HG03097 (cell line): ENCODE results near the gene TAF1B.

Source experiments
- ATAC-seq: cut with Tn5 transposase; IDR thresholded peaks from one replicate; pipeline ENCODE4 v1.9.1; 2021; ENCODE audit not compliant: unreplicated experiment, low FRiP score

Gene TAF1B

DNA sequence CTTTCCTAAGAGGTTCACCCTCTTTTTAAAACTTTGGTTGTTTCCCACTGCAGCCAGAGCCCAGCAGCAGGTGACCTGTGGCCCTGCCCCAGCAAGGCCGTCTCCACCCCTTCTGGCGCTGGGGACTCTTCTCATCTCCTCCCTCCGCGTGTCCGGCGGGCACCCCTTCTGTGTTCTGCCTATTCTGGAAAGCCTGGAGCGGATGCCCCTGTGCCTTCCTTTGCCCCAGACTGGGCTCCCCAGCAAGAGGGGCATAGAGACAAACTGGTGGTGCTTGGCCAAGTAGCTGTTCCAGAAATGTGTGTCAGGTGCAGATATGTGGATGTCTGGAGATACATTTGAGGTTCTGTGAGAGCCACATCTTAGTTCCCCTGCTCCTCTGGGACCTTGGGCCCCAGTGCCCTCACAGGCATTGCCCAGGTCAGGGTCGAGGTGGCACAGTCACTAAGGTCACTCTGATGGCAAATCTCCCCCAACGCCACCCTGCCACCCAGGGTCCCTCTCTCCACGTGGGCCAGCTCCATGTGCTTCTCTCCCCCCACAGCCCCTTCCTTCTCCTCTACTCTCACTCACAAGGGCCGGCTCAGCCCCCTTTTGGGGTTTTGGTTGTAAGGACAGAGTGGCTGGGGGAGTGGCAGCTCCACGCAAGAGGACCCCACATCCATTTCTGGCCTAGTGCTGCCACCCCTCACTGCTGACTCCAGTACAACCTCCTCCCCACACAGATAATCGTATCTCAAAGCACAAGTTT, 35.5 kb upstream of the TAF1B start:
- no peak for ATAC-seq

GRCh38 chr2:9808334-9809063, 34.8 kb upstream of the TAF1B start:
- no peak for ATAC-seq

GRCh38 chr2:9809064-9809356, 34.3 kb upstream of the TAF1B start:
- no peak for ATAC-seq

- no peak for ATAC-seq
Observed at GRCh38 chr2:9809448-9810088, 33.7 kb upstream of the TAF1B start.

DNA sequence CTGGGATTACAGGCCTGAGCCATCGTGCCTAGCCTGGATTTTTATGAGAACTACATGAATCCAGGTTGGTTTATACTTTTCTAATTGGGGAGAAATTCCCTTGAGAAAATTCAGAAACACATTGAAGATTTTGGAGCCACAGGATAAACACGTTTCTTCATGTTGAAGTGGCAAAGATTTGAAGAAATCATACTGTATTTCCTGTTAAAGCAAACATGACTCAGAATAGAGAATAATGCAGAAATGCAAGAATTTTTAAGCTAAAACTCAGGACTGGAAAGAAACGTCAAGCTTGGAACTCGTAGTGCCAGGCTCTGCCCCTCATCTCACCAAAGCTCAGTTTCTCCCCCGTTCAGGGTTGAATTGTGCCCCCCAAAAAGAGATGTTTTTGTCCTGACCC, 32.1 kb upstream of the TAF1B start:
- ATAC-seq: no peak

DNA sequence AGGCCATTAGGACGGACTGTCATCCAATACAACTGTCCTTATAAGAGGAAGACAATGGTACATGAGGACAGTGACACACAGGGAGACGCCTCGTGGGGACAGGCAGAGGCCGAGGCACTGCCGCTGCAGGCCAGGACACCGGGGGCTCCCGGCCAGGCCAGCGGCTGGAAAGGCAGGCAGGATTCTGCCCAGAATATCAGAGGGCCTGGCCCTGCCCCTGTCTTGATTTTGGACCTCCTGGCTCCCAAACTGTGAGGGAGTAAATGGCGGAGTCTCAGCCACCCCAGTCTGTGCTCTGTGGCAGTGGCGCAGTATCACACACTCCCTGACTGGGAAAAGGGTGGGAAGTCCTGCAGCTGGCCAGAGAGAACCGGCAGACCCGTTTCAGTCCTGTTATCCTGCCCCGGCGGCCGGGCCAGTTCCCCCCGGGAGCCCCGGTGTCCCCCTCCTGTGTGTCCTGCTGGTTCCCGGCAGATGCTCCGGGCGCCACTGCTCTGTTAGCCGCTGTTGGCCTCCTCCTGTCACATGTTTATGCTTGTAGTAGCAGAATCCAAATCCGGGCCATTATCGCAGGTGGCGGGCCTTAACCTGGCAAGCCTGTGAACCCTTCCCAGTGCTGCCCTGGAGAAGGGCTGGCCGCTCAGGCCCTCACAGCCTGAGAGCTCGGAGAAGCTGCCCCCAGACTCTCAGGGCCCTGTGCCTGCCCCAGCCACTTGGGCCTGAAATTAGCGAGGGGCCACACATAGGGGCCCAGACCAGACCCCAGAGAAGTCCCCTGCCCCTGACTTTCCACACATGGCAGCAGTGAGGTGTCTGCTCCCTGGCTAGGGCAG, 31.4 kb upstream of the TAF1B start:
- ATAC-seq: no peak

DNA sequence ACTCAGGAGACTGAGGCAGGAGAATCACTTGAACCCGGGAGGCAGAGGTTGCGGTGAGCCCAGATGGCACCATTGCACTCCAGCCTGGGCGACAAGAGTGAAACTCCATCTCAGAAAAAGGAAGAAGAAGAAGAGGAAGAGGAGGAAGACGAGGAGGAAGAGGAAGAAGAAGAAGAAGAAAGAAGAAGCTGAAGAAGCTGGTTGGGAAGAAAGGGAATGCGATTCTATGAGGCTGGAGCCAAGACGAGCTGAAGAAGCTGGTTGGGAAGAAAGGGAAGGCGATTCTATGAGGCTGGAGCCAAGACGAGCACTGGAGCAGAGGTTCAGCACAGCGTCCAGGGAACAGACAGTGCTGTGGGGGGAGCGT, 30.3 kb upstream of the TAF1B start:
- ATAC-seq: no peak

GRCh38 chr2:9813312-9814128, 29.8 kb upstream of the TAF1B start:
- no peak for ATAC-seq

GRCh38 chr2:9814129-9814868, 29.0 kb upstream of the TAF1B start:
- ATAC-seq: no peak

DNA sequence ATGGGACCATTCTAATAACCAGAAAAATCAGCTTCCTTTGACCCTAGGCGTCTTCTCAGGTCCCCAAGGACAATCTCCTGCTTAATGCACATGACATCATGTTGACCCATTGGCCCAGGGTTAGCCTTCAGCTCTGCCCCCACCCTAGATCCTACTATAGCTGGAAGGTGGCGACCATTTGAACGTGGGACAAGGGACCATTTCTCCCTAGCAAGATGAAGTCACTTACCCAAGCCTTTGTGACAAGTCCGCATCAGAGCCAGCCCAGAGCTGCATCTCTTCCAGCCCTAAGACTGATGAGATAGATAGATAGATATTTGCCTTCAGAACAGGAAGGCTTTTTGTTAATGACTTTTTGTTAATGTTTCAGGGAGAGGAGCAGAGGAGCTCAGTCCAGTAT, 28.2 kb upstream of the TAF1B start:
- ATAC-seq: no peak

DNA sequence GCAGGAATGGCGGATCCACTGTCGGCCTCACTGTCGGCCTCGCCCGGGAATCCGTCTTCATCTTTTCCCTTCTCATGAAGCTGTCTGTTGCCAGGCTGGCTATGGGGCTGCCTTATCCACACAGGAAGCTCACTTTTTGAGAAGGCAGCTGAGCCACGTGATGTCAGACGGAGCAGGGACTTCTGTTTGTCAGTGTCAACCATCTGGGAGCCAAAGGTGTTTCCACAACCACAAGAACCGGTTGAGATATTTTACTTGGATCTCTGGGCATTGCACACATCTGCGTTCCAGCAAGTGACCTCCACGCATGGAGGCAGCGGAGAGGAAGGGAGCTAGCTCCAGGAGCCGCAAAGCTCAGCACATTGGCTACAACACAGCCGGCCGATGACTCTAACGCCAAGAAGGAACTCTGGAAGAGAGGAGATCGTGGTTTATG, 27.4 kb upstream of the TAF1B start:
- ATAC-seq: no peak

GRCh38 chr2:9818097-9818496, 25.2 kb upstream of the TAF1B start:
- no peak for ATAC-seq

- no peak for ATAC-seq
Observed at GRCh38 chr2:9819551-9819950, 23.7 kb upstream of the TAF1B start.

DNA sequence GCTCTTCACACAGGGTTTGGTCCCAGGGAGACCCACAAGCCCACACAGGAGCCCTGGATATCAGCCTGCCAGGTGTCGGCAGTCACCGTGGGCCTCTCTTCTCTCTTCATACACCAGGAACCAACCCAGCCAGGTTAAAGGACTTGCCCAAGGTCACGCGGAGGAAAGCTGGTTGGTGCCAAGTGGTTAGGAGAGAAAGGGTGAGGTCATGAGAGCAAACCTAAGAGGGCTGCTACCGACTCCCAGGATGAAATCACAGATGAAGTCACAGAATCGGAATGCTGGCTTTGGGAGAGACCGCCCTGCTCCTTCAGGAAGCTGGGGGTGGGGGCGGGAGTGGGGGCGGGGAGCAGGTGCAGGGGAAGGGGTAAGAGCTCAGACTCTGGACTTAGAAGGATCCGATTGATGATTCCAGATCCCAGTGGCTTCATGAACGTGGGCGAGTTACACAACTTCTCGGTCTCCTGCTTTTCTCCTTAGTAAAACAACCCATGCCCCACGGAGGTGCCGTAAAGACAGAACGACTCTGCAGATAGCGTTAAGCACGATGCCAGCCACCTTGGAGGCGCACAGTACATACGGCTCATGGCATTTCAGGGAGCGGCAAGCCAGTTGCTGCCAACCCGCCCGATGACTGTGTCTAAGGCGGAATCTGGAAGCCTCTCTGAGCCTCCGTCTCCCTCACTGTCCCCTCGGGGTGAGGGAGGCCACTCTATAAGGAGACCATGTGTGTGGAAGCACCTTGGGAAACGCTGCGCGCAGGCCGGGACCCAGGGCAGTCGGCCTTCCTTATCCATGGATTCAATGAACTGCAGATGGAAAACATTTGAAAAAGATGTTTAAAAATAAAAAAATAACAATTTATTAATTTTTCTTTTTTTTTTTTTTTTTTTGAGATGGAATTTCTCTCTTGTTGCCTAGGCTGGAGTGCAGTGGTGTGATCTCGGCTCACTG, 23.0 kb upstream of the TAF1B start:
- no peak for ATAC-seq

DNA sequence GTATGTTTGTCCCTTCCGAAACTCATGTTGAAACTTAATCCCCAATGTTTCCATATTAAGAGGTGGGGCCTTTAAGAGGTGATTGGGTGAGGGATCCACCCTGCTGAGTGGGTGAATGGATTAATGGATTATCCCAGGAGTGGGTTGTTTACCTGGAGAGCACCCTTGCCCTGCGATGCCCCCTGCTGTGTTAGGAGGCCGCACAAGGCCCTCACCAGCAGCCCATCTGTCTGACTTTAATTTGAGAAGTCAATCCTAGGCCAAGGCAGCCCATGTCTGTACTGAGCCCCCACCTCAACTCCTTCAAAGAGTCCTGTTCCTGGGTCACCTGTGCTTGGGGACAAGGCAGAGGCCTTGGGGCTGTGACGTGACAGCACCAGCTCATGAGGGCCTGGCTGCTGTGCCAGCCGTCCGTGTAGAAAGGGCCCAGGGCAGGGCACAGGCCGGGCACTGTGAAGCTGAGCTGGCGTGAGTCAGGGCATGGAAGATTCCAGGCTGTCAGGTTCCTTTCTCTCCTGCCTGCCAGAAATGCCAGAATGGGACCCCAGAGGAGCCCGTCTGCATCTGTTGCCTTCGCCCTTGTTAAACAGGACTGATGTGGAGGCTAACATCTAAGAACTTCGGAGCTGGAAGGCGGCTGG, 21.3 kb upstream of the TAF1B start:
- no peak for ATAC-seq

DNA sequence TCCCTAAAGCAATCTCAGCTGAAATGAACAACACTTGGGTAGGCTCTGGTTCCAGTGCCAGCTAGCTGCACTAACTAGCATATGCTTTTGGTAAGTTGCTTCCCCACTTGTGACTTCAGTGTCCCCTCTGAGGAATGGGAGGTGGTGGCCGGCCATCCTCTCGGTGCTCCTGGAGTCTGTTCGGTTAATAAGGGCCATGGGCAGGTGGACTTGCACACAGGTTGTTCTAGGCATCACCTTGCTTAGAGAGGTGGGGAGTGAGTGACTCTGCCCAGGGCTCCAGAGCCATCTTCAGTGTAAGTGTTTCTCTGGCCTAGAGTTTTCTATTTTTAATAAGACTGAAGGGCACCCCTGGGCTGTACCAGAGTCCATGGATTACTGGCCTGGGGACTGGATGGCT, 18.8 kb upstream of the TAF1B start:
- no peak for ATAC-seq

GRCh38 chr2:9824956-9825720, 18.1 kb upstream of the TAF1B start:
- ATAC-seq: no peak
